Fibroblast of mammary gland (primary cell): Measurements from ENCODE around the gene ABR.

Experiments used
- DNase-seq: peaks from one replicate; pipeline ENCODE4 v3.0.0-alpha.2; 2010; ENCODE audit warnings: low read depth
- H3K4me3 ChIP-seq: 2 replicates; pipeline ENCODE4 v1.5.1; 2011; ENCODE audit warnings: low read depth, mild to moderate bottlenecking, low read length, moderate library complexity; ENCODE audit not compliant: control insufficient read depth
- CTCF ChIP-seq: conservative IDR thresholded peaks from 2 replicates; pipeline ENCODE4 v1.5.1; 2011; ENCODE audit warnings: low read depth, low read length, inconsistent platforms; ENCODE audit not compliant: control insufficient read depth, insufficient read depth

Gene ABR

GRCh38 chr17:1021147-1021546 is 158.6 kb downstream of the ABR start:
- DNase-seq: no peak
- H3K4me3 ChIP-seq: no peak overlapping the region
- no peak for TF ChIP-seq CTCF

- H3K4me3 ChIP-seq: no peak overlapping the region
- DNase-seq: no peak
- no peak for TF ChIP-seq CTCF
These were observed 160.3 kb downstream of the ABR start for GRCh38 chr17:1019451-1019850.

GRCh38 chr17:1018547-1018946 is 161.2 kb downstream of the ABR start:
- H3K4me3 ChIP-seq: no peak overlapping the region
- no peak for DNase-seq
- no peak for TF ChIP-seq CTCF

GRCh38 chr17:1013729-1014090 is 166.1 kb downstream of the ABR start:
- no peak for TF ChIP-seq CTCF
- no peak overlapping the region for H3K4me3 ChIP-seq
- DNase-seq: no peak

- no peak overlapping the region for H3K4me3 ChIP-seq
- no peak for TF ChIP-seq CTCF
These were observed 166.7 kb downstream of the ABR start for GRCh38 chr17:1012823-1013728.

GRCh38 chr17:1011760-1012735 is 167.7 kb downstream of the ABR start:
- no peak for DNase-seq
- no peak overlapping the region for H3K4me3 ChIP-seq
- no peak for TF ChIP-seq CTCF

More at GRCh38 chr17:1012823-1013728, 166.7 kb downstream of the ABR start:
- DNase-seq: no peak
